DMS79 treated with DMSO at 0.1 percent for 48 hours (cell line): ENCODE results near the gene MAPK4.
"Not testable (repeated sequence)": the region's sequence is repeated elsewhere in the genome, so short reads cannot be mapped to it uniquely, and the experiment has no call there.

Experiments used
- DNase-seq: peaks from one replicate; lab custom pipeline; 2025; lab: John Stamatoyannopoulos, UW

MAPK4 gene

GRCh38 chr18:50687491-50687890, 127.6 kb downstream of the MAPK4 start:
- peak; percentile 95 for DNase-seq

GRCh38 chr18:50689578-50689977, 129.7 kb downstream of the MAPK4 start:
- DNase-seq, result no peak

DNA sequence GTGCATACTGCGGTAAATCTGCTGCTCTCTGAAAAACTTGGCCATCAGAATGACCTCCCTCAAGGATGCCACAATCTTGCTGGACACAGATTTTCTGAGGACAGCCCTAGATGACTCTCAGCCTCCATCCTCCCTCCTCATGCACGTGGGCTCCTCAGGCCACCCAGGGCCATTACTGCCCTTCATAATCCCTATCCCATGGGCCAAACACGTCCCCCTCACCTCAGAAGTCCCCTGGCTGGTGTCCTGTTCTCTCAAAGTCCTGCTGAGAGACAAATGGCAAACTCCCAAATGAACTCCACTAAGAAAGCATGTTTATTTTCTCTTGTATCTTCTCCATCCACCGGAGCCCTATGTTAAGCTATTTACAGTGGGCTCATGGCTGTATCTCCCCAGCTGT, 134.3 kb downstream of the MAPK4 start:
- DNase-seq, result no peak

DNA sequence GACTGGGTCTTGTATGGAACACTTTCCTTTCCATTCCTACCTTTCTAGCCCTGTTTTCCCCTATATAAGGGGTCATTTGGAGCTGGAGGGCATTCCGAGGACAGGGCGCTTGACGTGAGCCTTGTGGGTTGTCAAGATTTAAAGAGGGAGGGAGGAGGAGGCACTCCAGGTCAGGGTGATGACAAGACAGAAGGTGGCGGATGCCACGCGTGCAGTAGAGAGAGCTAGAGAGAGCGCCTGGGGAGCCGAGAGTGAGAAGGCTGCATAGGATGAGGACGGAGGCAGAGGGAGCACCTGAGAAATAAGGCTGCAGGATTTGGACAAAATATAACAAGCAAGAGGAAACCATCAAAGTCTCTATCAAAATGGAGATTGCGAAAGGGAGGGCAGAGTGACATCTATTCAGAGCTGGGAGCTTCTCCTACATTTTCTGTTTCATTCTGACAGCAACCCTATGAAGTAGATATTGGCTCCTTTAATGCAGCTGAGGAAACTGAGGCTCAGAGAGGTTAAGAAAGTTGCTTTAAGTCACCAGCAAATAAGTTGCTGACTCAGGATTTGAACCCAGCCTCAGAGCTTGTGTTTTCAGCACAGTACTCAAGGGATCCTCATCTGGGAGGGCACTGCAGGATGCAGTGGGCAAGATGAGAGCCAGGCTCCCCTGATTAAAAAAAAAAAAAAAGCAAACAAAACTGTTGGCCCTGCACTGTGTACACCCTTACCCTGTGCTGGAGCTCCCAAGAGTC, 135.7 kb downstream of the MAPK4 start:
- no peak for DNase-seq

- DNase-seq, result no peak
Measured at GRCh38 chr18:50696436-50696835, 136.5 kb downstream of the MAPK4 start.

GRCh38 chr18:50696929-50697328, 137.0 kb downstream of the MAPK4 start:
- DNase-seq, result no peak

DNA sequence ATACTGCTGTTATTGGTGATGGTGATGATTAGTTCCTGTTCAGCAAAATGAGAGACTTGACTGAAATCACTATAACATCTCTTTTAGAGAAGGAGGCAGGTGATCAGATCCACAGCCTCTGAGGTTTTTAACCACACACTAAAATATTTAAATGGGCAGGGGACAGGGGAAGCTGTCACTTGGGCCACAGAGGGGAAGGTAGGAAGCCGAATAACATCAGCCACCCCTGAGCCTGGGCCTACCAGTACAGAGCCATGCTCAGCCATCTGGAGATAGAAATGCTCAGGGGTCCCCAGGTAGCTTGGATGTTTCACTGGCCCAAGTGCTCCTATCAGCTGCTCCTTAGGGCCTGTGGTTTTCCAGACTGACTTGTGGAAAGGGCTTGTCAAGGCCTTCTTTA, 137.6 kb downstream of the MAPK4 start:
- peak; percentile 23 for DNase-seq

DNA sequence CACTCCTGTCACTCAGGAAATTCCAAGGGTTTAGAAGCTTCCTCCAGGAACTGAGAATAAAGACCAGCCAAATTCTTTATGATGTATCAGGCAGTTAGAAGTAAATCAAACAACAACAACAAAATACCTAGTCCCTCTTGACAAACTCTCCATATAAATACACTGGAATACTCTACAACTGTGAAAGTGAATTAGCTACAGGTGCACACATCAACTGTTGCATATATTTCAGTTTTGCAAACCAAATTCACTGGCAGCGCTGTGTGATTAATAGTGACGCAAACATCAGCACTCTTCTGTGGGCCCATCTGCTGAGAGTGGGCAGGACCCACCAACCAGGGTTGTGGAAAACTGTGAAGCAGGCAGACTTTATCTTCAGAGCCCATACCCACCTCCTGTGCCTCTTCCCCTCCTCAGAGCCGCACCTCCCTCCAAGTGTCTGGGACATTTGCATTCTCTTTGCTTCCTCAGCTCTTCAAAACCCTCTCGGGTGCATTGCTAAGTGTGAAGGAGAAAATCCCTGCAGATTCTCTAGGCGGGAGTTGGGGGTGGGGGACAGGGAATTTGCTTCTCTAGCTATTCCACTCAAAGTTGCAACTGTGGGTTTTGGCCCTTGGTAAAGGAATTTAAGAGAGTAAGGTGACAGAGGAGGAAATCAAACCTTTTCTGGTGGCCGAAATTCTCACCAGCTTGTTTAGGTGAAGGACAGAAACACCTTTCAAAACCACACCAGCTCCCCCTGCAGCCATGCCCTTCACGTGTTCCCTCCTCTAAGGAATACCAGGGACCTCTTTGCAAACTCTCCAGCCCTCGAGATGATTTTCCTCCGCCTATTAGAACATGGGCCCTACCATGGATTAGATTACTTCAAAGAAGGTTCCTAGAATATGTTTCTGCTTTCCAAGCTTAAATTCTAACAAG, 140.6 kb downstream of the MAPK4 start:
- no peak for DNase-seq

- no peak for DNase-seq
Measured at GRCh38 chr18:50704357-50704940, 144.6 kb downstream of the MAPK4 start.

DNA sequence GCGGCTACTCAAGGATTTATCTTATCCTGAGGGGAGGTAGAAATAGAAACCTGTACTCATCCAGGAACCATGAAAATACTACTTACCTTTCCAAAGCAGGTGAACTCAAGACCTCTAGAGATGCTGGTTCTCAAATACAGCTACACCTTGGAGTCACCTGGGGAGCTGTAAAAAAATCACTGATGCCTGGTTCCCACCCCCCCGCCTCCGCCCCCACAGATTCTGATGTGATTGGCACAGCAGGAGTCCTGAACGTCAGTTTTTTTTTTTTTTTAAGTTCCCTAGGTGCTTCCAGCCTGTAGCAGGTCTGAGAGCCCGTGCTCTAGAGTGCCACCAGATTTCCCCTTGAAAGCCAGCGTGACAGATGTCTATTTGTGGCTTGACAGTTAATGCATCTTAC, 146.3 kb downstream of the MAPK4 start:
- peak; percentile 94 for DNase-seq

- no peak for DNase-seq
Measured at GRCh38 chr18:50706651-50707050, 146.8 kb downstream of the MAPK4 start.

DNA sequence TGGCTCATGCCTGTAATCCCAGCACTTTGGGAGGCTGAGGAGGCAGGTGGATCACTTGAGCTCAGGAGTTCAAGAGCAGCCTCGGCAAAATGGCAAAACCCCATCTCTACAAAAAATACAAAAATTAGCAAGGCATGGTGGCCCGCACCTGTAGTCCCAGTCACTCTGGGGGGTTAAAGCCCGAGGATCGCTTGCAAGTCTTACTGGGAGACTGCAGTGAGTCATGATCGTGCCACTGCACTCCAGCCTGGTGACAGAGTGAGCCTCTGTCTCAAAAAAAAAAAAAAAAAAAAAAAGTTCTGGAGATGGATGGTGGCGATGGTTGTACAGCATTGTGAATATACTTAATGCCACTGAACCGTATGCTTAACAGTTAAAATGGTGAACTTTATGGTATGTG, 147.4 kb downstream of the MAPK4 start:
- not testable (repeated sequence) for DNase-seq

DNA sequence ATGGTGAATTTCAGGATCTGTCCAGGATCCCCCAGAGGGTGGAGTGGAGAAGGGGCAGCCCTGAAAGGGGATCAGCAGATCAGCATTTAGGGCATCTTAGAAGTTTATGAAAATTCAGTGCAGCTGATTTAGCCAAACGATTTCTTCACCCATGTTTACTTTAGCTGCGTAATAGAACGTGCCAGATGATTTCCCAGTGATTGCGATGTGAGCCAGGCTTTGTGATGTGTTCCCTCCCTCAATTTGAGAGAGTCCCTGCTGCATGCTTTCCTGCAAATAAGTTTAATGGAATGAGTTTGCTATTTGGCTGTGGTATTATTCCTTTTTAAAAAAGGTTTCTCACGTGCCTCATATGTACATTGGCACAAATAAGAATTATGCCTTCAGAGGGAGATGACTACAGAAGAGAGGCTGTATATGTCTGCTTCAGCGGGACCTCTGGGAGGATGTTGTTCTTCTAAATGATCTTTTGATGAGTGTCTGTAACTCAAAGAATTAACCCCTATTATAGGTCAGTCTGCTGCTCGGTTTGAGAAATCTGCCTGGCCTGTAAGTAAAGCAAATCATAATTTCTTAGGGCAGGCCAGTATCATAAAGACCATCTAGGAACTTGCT, 148.1 kb downstream of the MAPK4 start:
- DNase-seq, result peak; percentile 63

DNA sequence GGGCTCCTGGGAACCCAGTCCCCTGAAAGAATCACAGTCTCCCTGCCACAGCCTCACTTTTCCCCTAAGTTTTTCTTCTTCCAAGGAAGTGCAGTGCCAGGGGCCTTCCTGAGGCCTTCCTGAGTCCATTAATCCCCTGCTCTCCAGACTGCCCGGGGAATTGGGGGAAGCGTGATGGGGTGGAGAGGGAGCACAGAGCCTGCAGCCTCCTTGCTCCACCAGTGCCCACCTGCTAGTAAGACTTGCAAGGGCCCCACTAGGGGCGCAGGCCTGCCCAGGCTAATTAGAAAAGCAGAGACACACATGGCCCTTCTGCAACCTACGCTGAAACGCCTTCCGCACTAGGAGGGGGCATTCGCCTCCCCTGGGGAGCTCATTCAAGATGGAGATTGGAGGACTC, 149.3 kb downstream of the MAPK4 start:
- DNase-seq, result peak; percentile 45

- peak; percentile 42 for DNase-seq
Measured at GRCh38 chr18:50711386-50711785, 151.5 kb downstream of the MAPK4 start.

GRCh38 chr18:50715919-50716318, 156.0 kb downstream of the MAPK4 start:
- no peak for DNase-seq

DNA sequence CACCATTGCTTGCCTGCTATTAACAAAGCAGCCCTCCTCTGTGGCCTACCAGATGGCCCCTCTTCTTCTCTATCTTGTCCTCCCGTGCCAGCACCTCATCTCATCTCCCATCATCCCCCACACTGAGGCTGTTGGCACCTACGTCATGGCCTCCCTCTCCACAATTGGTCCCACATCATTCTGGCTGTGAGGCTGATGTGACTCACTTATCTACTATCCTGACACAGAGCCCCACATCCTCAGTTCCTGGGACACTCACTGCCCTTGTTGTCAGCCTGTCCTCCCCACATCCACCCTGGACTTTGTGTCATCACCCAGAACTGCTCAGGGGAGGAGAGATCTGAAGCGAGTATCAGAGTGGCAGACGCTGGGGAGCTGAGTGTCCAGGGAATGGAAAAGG, 157.0 kb downstream of the MAPK4 start:
- no peak for DNase-seq

GRCh38 chr18:50717563-50717962, 157.7 kb downstream of the MAPK4 start:
- DNase-seq, result no peak

GRCh38 chr18:50719471-50720324, 159.8 kb downstream of the MAPK4 start:
- no peak for DNase-seq

DNA sequence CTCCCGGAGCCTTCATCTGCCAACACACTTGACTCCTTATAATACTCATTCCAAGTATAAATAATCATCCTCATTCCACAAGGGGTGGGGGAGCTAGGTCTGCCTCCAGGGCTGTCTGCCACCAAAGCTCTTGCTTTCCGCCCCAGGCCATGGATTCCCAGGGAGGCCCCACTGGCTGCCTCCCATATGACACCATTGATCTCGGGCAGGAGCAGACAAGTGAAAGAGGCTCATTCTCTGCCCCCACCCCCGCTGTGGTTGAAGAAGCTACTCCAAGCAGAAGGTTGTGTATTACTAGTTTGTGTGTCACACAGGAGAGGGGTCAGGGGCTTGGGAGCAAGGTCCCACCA, 160.4 kb downstream of the MAPK4 start:
- no peak for DNase-seq

GRCh38 chr18:50721006-50721405, 161.1 kb downstream of the MAPK4 start:
- no peak for DNase-seq
